NCI-H526 treated with DMSO at 0.1 percent for 48 hours (cell line): ENCODE measurements around the gene NFIC.
"Not testable (repeated sequence)": the region's sequence is repeated elsewhere in the genome, so short reads cannot be mapped to it uniquely, and the experiment has no call there.

ENCODE experiments used
- DNase-seq: peaks from one replicate; lab custom pipeline; 2025; lab: John Stamatoyannopoulos, UW

Gene NFIC

DNA sequence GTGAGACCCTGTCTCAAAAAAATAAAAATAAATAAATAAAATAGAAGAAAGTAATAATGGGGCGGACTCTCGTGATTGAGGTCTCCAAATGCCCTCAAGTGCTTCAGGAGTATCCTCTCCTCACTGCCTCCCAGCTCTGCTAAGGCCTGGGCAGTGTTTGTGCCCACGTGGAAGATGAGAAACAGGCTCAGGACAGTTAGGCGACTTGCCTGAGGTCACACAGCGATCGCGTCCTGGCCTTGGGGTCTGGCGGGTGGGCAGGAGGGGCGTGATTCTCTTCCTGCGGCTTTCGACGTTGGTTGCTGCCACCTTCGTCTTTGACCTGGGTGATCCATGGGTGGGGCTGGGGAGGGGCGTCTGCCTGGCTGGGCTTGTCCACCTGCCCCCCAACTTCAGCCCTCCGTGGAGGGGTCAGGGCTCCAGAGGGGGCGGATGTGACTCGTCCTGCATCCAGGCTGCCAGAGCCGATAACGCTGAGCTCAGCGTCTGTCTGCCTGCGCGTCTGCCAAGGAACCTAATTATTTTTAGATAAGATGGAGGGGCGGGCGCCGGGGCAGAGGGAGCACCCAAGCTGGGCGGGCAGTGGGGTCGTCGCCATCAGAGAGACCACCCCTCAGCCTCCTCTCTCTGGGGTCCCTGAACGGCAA is 56.9 kb downstream of the NFIC start:
- no peak for DNase-seq

DNA sequence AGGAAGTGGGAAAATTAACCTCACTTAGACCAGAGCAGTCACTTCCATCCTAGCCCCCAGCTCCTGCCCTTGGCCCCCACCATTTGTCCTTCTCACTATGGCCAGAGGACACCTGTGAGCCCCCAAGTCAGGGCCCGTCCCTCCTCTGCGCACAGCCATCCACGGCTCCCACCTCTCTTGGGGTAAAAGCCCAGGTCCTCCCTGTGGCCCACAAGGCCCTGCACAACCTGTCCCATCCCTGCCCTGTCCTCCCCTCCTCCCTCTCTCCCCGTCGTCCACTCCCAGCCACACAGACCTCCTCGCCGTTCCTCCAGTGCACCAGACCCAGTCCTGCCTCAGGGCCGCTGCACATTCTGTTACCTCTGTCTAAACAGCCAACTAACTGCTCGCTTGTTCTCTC is 60.0 kb downstream of the NFIC start:
- DNase-seq: no peak

DNA sequence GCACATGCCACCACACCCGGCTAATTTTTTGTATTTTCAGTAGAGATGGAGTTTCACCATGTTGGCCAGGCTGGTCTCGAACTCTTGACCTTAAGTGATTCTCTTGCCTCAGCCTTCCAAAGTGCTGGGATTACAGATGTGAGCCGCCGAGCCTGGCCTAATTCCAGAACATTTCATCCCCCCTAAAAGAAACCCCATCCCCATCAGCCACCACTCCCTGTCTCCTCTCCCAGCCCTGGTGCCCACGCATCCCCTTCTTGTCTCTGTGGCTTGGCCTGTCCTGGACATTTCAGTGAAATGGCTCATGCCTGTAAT is 63.9 kb downstream of the NFIC start:
- not testable (repeated sequence) for DNase-seq

DNA sequence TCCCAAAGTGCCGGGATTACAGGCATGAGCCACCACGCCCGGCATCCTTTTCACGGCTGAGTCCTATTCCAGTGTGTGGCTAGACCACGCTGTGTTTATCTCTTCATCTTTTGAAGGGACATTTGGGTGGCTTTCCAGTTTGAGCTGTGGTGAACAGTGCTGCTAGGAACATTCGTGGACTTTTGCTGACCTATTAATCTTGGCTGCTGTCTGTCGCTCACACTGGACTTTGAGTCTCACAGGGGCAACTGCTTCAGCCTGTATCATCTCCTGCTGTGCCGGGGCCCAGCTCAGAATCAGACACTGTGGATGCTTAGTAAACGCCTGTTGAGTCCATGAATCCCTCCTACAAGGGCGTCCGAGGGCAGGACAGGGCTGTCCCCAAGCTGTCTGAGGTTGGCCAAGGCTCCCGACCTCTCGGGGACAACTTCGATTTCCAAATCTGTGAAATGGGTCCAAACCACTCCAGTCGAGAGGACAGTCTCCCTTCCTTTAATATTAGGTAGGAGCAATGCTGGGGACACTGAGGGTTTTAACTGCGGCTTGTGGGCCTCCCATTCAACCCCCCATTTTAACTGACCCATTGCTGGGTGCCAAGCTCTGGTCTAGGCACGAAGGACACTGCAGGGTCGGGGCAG is 65.5 kb downstream of the NFIC start:
- DNase-seq: no peak

DNA sequence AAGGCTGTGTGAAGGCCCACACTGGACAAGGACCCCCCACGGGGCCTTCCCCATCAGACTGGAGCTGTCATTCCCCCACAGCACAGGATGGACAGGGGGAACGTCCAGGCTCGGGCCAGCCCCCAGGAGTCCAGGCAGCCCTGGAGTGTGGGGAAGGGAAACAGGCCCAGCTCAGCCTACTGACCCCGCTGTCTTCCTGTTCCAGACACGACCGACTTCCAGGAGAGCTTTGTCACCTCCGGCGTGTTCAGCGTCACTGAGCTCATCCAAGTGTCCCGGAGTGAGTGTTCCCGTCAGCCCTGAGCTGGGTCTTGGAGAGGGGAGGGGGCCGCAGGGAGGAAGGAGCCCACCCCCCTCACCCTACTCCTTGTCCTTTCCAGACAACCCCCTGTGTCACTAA is 66.9 kb downstream of the NFIC start:
- DNase-seq: no peak

DNA sequence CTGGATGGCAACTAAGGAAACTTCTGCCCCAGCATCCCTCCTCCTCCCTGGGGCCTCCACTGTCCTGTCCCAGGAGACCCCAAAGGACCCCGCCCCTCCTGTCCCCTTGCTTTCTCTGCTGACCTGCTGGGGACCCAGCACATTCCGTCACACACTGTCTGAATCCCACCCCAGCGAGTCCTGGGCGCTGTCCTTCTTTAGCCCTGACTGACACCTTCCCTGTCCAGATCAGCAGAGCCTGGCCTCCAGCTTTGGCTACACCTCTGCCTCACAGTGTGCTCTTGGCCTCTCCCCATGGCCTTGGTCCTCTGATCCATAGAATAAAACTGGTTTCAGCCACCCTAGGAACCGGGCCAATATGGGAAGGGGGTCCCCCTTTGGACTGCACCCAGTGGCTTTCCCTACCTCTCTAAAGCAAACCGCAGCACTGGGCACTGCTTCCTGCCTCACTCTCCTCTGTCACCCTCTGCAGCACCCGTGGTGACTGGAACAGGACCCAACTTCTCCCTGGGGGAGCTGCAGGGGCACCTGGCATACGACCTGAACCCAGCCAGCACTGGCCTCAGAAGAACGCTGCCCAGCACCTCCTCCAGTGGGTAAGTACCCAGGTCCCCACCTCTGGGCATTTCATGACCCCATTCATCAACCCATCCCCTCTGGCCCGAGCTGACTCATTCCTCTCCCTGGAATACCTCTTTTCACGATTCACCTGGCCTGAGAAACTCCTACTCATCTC is 67.6 kb downstream of the NFIC start:
- no peak for DNase-seq

DNA sequence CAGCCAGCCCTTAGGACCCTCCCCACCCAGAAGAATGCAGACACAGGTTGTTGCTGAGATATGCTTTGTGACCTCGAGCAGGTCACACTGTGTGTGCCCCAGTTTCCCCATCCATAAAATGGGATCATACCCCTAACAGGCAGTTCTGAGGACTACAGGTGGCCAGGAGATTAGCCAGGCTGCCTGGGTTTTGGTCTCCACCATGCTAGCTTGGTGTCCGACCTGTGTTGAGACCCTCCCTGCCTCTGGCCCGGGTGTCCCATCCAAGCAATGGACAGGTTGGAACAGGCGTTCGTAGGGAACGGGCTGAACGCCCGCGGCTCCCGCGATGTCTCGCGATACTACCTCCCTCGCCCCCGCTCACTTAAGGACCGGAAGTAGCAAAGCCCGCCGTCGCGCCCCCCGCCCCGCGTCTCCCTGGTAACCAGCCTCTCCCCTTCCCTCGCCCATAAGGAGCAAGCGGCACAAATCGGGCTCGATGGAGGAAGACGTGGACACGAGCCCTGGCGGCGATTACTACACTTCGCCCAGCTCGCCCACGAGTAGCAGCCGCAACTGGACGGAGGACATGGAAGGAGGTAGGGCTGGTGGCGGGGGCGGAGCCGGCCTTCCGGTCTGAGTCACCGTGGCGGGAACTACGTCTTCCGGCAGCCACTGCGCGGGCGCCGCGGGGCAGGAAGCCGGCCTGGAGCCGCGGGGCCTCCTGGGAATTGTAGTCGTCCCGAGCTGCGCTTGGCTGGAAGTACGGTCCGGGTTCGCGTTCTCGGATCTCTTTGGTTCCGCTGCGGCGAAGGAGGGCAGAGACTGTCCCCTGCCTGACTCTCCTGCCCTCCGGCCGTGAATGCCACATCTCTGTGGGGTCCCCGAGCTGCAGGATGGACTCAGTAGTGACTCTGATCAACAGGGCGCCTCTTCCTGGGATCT is 68.5 kb downstream of the NFIC start:
- DNase-seq: peak; percentile 85

DNA sequence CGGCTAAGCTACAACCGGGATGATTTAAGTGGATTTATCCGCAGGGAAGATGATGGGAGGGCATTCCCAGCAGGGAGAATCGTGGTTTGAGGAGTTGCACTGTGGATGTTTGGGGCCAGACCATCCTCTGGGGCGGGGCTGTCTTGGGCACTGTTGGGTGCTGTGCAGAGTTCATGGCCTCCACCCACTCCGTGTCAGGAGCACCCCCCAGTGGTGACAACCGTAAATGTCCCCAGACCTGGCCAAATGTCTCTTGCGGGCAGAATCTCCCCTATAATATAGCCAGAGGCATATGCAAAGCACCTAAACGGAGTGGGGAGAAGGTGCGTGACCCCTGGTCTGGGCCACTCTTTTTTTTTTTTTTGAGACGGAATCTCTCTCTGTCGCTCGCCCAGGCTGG is 73.7 kb downstream of the NFIC start:
- no peak for DNase-seq

DNA sequence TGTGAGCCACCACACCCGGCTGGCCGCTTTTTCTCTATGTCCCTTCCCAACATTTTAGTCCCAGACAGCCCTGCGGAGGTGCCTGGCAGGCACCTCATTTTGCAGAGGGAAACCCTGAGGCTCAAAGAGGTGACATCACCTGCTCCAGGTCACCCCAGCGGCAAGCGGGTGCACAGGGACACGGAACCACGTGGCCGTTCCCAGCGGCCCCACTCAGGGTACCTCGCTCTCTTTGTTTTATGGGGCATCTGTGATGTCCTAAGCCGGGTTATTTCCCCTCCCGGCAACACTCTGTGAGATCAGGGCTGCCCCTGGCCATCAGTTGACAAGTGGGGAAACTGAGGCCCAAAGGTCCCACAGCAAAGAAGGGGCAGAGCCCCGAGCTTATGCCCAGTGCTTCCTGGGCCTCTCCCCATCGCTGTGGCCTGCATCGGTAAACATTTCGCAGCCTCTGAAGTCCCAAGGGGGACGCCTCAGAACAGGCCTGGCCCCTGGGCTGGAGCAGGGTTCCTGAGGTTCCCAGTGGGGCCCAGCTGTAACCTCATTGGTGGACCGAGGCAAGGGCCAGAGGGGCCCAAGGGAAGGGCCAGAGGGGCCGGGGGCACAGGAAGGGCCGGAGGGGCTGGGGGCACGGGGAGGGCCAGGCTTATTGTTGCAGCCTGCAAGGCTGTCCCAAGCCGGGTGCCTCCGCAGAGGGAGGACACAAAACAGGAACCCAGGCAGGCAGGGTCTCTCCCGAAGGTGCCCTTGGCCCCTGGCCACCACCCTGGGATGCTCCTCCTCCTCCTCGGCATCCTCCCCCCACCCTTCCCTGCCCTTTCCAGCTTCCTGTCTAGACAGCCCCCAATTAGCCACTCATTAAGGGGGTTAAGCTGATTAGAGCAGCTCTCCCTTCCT is 75.0 kb downstream of the NFIC start:
- DNase-seq: no peak

DNA sequence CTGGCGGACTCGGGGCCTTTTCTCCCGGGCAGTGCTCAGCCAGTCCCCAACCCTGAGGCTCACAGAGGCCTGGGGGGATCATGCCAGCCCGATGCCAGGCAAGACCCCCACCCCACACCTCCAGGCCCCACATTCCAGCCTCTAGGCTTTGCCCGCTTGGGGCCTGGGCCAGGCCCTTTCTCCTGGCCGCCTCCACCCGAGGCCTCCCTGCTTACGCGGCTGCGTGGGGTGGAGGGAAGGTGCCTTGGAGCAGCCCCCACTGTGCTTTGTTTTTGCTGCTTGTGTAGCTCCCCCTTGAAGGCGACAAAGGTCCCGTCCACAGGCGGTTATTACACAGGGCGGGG is 75.6 kb downstream of the NFIC start:
- no peak for DNase-seq

DNA sequence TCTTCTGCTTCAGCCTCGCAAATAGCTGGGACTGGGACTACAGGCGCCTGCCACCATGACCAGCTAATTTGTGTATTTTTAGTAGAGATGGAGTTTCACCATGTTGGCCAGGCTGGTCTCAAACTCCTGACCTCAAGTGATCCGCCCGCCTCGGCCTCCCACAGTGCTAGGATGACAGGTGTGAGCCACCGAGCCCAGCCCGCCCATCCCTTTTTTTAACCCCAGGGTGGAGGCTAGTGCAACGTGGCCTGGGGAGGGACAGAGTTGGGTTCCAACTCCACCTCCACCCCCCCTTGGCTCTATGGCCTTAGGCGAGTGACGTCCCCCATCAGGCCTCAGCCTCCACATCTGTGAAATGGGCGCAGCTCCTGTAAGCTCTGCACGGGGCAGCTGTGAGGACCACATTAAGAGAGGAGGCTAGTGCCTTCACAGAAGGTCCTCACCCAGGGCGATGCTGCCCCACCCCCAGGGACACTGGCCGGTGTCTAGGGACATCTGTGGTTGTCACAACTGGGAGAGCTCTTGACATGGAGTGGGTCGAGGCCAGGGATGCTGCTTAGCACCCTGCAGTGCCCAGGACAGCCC is 76.2 kb downstream of the NFIC start:
- no peak for DNase-seq

DNA sequence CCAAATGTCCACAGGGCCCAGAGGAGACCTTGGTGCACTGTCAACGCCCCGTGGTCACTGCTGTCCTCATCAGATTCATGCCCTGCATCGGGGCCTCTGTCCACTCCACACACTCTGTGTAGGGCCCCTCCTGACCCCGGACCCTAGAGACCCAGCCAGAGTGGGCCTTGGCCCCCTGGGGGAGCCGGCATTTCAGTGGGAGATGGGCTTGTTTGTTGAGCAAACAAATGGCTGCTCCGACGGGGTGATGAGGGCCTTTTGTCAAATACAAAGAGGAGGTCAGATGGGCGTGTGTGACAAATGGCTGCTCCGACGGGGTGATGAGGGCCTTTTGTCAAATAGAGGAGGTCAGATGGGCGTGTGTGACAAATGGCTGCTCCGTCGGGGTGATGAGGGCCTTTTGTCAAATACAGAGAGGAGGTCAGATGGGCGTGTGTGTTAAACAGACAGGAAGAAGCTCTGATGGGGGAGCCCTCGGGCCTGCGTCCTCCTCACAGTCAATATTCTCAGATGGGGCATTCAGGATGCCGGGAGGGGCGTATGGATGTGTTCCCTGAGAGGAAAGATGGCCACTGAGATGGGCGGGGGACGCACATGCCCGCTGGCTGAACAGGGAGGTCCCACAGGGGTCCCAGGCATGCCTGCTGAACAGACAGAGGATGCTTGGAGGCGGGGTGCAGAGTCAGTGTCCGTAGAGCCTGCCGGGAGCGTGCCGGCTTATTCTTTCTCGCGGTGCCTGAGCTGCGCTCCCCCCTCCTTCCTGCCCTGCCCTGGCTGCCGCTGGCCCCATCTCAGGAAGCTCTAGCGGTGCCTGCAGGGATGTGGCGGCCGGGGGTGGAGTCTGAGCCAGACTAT is 77.7 kb downstream of the NFIC start:
- no peak for DNase-seq

DNA sequence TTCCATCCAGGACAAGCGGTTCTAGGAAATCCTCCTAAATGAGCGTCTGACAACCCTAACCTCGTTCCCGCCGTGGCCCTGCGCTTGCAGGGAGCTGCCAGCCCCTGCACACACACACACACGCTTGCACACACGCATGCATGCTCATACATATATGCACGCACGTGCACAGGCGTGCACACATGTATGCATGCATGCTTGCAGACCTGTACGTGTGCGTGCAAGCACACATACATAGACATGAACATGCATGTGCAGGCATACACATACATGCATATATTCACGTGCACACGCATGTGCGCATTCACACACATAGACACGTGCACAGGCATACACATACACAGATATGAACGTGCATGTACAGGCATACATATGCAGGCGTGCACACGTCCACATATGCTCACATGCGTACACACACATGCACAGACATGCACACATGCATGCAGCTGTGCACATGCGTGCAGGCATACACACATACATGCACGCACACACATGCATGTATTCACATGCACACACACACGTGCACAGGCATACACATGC is 78.4 kb downstream of the NFIC start:
- DNase-seq: no peak

DNA sequence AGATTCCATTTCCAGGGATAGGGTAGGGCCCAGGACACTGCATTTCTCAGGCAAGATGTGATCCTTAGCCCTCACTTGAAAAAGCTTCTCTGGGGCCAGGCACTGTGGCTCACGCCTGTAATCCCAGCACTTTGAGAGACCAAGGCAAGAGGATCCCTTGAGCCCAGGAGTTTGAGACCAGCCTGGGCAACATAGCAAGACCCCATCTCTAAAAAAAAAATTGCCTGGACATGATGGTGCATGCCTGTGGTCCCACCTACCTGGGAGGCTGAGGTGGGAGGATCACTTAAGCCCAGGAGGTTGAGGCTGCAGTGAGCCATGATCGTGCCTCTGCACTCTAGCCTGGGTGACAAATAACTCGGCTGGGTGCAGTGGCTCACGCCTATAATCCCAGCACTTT is 80.3 kb downstream of the NFIC start:
- not testable (repeated sequence) for DNase-seq

DNA sequence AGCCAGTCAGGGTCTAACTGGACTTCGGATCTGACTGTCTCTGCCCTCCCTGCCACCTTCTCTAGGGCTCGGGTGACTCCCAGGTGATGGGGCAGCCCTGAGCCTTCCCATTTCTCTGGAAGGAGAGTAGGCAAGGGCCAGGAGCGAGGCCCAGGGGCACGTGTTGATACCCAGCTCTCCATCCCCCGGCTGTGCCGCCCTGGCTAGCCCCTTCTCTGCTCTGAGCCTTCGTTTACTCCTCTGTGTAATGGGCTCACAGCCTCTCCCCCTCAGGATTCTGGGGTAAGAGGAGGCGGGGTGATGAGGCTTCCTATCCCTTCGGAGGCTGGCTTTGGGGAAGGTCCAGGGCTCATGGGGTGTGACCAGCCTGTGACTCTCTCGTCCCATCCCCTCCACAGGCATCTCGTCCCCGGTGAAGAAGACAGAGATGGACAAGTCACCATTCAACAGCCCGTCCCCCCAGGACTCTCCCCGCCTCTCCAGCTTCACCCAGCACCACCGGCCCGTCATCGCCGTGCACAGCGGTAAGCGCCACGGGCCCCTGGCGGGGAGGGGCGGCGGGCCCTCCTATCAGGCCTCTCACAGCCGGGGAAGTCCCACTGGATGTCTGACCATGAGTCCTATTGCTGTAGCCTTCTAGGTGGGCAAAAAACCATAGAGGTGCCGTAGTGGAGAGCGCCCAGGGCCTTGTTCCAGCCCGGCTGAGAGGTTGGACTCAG is 82.4 kb downstream of the NFIC start:
- no peak for DNase-seq

DNA sequence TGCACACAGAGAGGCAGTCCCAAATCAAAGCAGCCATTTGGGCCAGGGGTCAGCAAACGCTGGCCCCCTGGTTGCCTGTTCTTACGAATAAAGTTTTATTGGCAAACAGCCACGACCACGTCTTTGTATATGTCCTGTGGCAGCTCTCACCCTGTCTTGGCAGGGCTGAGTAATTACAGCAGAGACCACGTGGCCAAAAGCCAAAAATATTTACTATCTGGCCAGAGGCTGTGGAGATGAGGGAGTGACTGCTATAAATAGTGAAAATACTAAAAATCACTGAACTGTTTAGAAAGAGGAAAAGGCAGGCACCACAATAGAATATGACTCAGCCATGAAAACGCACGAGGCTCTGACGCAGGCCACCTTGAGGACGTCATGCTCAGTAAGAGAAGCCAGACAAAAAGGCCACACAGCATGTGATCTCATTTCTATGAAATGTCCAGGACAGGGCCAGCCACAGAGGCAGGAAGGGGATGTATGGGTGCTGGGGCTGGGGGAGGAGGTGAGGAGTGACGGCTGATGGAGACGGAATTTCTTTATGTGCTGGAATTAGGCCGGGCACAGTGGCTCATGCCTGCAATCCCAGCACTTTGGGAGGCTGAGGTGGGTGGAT is 84.5 kb downstream of the NFIC start:
- DNase-seq: no peak

DNA sequence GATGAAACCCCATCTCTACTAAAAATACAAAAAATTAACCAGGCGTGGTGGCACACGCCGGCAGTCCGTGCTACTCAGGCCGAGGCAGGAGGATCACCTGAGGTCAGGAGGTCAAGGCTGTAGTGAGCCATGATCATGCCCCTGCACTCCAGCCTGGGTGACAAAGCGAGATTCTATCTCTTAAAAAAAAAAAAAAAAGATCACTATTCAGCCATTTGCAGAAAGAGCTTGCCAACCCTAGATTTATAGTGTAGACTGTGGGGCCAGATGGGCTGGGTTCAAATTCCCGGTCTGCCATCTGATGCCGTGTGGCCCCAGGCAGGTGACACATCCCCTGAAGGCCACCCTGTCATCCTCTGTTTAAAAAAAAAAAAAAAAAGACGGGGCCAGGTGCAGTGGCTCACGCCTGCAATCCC is 85.1 kb downstream of the NFIC start:
- DNase-seq: no peak

DNA sequence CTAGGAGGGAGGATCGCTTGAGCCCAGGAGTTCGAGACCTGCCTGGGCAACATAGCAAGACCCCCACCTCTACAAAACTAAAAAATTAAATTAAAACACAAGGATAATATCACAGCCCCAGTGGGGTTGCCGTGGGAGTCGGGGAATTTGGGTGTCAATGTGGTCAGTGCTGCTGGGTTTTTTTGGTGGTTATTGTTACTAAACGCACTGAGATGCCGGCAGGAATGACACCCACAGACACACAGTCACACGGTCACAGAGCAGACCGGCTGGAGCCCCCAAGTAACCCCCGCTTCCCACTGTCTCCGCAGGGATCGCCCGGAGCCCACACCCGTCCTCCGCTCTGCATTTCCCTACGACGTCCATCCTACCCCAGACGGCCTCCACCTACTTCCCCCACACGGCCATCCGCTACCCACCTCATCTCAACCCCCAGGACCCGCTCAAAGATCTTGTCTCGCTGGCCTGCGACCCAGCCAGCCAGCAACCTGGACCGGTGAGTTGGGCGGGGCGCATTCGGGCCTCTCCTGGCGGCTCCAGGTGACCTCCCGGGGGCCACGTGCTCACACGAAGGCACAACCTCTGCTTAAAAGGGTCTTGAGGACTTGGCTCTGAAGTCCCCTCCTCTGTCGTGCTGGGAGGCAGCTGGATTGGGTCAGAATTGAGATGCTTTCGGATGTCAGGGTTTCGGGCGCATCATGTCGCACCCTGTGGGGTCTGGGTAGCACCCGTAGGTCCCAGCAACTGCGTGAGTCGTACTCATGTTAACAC is 86.0 kb downstream of the NFIC start:
- DNase-seq: no peak
